IMR-90 (cell line): Measurements from ENCODE around the gene CFAP221.

Experiments
- MAZ ChIP-seq: IDR thresholded peaks from 2 replicates; pipeline ENCODE4 v1.6.1; 2012; ENCODE audit warnings: low read depth, mild to moderate bottlenecking, low read length, improper control_type of control experiment, moderate library complexity, borderline replicate concordance
- RAD21 ChIP-seq: IDR thresholded peaks from 2 replicates; pipeline ENCODE4 v1.6.1; 2012; ENCODE audit warnings: low read length, improper control_type of control experiment
- TF ChIP-seq, protein P1 (sequence below): conservative IDR thresholded peaks from 2 replicates; pipeline ENCODE4 v1.5.1; 2012; ENCODE audit warnings: mild to moderate bottlenecking, low read depth, low read length, improper control_type of control experiment

DNA sequence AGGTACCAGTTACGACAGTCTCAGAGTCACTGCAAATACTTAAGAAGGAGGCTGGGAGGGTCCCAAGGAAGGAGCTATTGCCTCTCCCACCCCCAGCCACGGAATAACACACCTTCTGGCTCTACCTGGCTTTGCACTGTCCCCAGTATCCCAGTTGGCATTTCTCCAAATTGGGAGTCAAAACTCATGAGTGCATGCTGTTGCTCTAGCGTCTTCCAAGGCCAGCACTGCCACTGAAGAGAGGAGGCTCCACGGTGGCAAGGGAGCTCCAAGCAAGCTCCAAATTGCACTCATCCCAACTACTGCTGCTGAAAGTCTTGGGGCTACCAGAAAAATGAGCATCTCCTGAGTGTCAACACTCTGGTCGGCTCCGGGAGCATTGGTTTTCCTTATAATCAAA, 21.6 kb upstream of the CFAP221 start:
- TF ChIP-seq, protein P1, sequence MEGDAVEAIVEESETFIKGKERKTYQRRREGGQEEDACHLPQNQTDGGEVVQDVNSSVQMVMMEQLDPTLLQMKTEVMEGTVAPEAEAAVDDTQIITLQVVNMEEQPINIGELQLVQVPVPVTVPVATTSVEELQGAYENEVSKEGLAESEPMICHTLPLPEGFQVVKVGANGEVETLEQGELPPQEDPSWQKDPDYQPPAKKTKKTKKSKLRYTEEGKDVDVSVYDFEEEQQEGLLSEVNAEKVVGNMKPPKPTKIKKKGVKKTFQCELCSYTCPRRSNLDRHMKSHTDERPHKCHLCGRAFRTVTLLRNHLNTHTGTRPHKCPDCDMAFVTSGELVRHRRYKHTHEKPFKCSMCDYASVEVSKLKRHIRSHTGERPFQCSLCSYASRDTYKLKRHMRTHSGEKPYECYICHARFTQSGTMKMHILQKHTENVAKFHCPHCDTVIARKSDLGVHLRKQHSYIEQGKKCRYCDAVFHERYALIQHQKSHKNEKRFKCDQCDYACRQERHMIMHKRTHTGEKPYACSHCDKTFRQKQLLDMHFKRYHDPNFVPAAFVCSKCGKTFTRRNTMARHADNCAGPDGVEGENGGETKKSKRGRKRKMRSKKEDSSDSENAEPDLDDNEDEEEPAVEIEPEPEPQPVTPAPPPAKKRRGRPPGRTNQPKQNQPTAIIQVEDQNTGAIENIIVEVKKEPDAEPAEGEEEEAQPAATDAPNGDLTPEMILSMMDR: no peak
- TF ChIP-seq RAD21 (no peak), MAZ (no peak)
